NB4 (cell line): ENCODE results near the gene LRTM2.

Experiments
- POLR2A ChIP-seq: IDR thresholded peaks from 2 replicates; pipeline ENCODE4 v1.6.1; 2011; ENCODE audit warnings: mild to moderate bottlenecking; ENCODE audit not compliant: insufficient read length; ENCODE audit errors: extremely low read depth
- TF ChIP-seq, protein P1 (sequence below): IDR thresholded peaks from one replicate; pipeline ENCODE4 v1.5.1; 2012; ENCODE audit warnings: low read depth, low read length
- TF ChIP-seq, protein P2 (sequence below): IDR thresholded peaks from 2 replicates; pipeline ENCODE4 v1.6.1; 2011; ENCODE audit warnings: low read depth, low read length

DNA sequence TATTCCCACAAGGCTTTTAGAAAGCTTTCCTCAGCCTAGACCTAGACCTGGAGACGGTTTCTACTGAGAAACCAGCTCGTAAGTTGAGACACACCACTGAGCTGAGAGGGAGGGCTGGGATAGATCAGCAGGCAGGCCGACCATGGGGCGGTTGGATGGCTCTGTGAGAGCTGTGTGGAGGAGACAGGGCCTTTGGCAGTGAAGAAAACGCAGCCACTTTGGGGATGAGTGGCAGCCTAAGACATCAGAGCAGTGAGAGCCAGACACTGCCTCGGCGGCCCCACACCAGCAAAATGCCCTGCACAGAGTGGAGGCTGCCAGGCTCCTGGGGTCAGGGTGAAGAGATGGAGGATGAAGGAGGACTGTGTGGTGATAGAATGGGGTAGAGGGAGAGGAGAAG, 52.1 kb downstream of the LRTM2 start:
- TF ChIP-seq, protein P1, sequence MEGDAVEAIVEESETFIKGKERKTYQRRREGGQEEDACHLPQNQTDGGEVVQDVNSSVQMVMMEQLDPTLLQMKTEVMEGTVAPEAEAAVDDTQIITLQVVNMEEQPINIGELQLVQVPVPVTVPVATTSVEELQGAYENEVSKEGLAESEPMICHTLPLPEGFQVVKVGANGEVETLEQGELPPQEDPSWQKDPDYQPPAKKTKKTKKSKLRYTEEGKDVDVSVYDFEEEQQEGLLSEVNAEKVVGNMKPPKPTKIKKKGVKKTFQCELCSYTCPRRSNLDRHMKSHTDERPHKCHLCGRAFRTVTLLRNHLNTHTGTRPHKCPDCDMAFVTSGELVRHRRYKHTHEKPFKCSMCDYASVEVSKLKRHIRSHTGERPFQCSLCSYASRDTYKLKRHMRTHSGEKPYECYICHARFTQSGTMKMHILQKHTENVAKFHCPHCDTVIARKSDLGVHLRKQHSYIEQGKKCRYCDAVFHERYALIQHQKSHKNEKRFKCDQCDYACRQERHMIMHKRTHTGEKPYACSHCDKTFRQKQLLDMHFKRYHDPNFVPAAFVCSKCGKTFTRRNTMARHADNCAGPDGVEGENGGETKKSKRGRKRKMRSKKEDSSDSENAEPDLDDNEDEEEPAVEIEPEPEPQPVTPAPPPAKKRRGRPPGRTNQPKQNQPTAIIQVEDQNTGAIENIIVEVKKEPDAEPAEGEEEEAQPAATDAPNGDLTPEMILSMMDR = no peak
- TF ChIP-seq POLR2A = no peak
- TF ChIP-seq, protein P2, sequence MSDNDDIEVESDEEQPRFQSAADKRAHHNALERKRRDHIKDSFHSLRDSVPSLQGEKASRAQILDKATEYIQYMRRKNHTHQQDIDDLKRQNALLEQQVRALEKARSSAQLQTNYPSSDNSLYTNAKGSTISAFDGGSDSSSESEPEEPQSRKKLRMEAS = no peak
